8988T (cell line): ENCODE measurements around the gene ZNF616.
"Not testable (repeated sequence)": the region's sequence is repeated elsewhere in the genome, so short reads cannot be mapped to it uniquely, and the experiment has no call there.

Source experiments
- DNase-seq: peaks from one replicate; pipeline ENCODE4 v3.0.0; 2011

Gene ZNF616

DNA sequence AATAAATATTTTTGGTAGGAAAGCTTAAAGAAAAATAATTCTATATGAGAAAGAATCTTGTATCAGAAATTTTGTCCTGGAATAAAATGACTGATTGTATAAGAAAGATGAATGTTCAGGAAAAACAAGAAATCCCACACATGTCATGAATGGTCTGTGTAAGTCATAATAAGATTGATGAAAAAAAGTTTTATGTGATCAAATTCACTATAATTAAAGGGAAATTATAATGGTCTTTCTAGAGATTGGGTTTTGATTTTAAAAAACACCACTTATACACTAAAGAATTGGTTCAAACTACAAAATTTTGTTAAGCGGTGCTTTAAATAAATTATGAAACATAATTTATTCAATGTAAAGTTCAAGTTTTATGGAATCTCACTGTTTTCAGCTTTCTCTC is 37.0 kb downstream of the ZNF616 start:
- no peak for DNase-seq

- DNase-seq, result no peak
Observed at GRCh38 chr19:52101866-52102562, 37.7 kb downstream of the ZNF616 start.

- no peak for DNase-seq
Observed at GRCh38 chr19:52099497-52100138, 40.1 kb downstream of the ZNF616 start.

DNA sequence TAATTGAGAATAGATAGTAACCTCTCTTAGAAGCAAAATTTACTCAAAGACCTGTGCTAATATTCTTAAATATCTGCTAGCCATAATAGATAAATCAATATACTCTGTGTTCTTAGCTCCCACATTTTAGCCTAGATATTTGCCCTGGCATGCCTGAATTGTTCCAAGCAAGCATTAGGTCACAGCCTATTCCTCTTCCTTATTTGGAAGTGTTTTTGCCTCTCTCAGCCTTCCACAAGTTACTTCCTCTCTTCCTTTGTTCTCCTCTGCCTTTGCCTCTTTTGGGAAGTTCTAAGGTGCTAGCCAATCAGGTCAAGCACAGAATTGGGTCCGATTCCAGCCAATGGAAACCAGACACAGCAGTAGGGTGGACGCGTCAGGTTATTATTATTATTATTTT is 43.3 kb downstream of the ZNF616 start:
- DNase-seq, result not testable (repeated sequence)

DNA sequence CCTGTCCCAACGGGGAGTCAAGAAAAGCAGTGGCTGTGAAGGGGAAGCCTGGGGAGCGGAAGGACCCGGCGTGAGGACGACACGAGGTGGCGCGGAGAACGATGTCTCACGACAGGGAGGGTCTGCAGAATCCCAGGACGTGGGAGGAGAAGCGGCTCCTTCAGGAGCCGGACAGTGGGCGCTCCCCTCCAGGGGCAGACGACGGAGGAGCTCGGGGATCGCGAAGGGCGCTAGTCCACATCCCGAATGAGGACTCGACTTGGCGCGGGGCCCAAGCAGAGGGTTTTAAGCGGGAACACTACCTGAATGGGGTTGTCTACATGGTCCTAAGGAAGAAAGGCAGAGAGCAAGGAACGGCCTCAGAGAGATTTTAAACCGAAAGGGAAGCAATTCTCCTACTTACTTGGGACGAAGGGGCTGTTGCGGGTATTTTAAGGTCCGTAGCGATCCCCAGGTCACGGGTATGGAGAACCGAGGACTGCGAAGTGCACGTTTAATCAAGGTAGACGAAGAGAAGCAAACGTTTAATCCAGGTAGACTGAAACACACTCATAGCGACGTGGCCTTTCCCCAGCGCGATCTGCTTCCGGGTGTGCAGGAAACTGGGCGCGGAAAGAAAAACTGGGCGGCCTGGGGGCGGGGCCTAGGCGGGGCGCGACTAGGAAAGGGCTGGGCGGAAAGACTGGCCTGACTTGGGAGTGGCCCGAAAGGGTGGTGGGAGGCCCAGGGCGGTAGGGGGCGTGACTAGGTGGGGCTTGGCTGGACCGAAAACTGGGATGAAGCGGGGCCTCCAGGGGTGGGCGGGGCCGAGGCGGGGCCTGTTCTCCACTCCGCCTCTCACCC is 44.3 kb downstream of the ZNF616 start, which contains the start of gene ZNF841:
Gene ZNF841, minus strand, starts transcription at position 594 of the 843 bp plus-strand sequence. CDS start 10,964 bp downstream, outside the sequence.
- DNase-seq, result peak; percentile 42

- no peak for DNase-seq
Observed at GRCh38 chr19:52094526-52095130, 45.1 kb downstream of the ZNF616 start.

DNA sequence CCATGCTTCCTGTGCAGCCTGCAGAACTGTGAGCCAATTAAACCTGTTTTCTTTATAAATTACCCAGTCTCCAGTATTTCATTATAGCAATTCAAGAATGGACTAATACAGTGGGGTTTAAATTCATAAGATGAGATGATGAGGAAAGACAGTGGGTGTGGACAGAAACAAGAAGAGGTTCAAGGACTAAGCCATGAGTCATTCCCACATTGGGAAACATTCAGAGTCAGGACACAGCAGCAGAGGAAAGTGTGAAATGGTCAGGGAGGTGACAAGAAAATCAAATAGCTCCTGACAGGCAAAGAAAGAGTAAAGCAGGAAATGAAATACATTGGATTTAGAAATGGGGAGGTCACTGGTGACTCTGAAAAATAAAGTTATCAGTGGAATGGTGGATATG is 53.3 kb downstream of the ZNF616 start:
- DNase-seq, result no peak

- DNase-seq, result no peak
Observed at GRCh38 chr19:52070496-52070895, 69.2 kb downstream of the ZNF616 start.

DNA sequence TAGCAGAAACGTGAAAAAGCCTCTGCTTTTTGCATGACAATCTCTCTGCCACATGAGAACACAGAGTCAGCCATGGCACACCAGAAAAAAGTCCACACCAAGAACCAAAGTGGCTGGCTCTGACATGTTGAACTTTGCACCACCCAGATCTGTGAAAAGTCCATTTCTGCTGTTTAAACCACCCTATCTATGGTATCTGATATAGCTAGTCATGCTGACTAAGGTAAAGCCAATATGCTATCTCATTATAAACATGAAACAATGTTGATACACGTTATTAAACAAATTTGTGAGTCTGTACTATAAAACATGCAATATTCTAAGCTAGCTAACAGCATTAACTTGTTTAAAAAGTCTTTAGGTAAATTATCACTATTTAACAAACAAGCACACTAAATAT is 70.1 kb downstream of the ZNF616 start:
- no peak for DNase-seq

DNA sequence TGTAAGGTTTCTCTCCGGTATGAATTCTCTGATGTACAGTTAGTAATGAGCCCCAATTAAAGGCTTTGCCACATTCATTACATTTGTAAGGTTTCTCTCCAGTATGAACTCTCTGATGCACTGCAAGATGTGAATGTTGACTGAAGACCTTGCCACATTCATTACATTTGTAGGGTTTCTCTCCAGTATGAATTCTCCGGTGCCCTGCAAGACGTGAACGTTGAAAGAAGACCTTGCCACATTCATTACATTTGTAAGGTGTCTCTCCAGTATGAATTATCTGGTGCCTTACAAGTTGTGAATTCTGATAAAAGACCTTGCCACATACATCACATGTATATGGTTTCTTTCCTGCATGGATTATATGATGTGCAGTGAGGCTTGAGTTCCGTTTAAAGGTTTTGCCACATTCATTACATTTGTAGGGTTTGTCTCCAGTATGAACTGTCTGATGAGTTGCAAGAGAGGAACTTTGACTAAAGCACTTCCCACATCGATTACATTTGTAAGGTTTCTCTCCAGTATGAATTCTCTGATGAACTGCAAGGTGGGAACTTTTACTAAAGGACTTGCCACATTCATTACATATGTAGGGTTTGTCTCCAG is 73.4 kb downstream of the ZNF616 start:
- no peak for DNase-seq

- DNase-seq, result no peak
Observed at GRCh38 chr19:52065399-52065798, 74.3 kb downstream of the ZNF616 start.
